HFFc6 (cell line): ENCODE data around the gene KRTAP6-3. TPM values are rescaled to one million over a fixed set of nuclear protein-coding genes. Genes with fewer than 3 reads are reported as not detected.

Experiments used
- DNase-seq: peaks from one replicate; pipeline ENCODE4 v3.0.0-alpha.2; 2018
- H3K27ac Mint-ChIP-seq: 2 replicates; pipeline ENCODE4 v1.8.0; 2020; ENCODE audit warnings: mild to moderate bottlenecking, mixed read lengths
- H3K27me3 Mint-ChIP-seq: 2 replicates; pipeline ENCODE4 v1.8.0; 2021; ENCODE audit warnings: mild to moderate bottlenecking, moderate library complexity, mixed read lengths; ENCODE audit not compliant: insufficient read depth
- H3K36me3 Mint-ChIP-seq: 2 replicates; pipeline ENCODE4 v1.8.0; 2021; ENCODE audit warnings: low read depth, mixed read lengths
- H3K4me1 Mint-ChIP-seq: 2 replicates; pipeline ENCODE4 v1.8.0; 2020; ENCODE audit warnings: low read depth, mixed read lengths
- H3K4me3 Mint-ChIP-seq: 2 replicates; pipeline ENCODE4 v1.8.0; 2020; ENCODE audit warnings: mild to moderate bottlenecking, moderate library complexity, mixed read lengths
- H3K9me3 Mint-ChIP-seq: 2 replicates; pipeline ENCODE4 v1.8.0; 2020; ENCODE audit warnings: mild to moderate bottlenecking, mixed read lengths
- long read RNA-seq: library from polyadenylated mRNA; unstranded; transcript quantifications from one replicate; pipeline ENCODE4 v2.0.0, GENCODE V29; 2019
- total RNA-seq, 6 experiments: library from RNA; stranded (reverse); fragmentation: NEBNext Ultra II Directional; extraction: Animal tissue kit (Norgen Biotek cat#: 25700); gene quantifications; 2 replicates in 1 of 6; 3 replicates in 5 of 6; pipeline ENCODE4 v1.2.3, GENCODE V29; 2021
- TF ChIP-seq, protein P1 (sequence below): fragments of 200-600 bp; sonication (generic); IDR thresholded peaks from 2 replicates; pipeline ENCODE4 v1.5.0; 2021; ENCODE audit warnings: antibody characterized with exemption, mild to moderate bottlenecking

Gene KRTAP6-3, protein sequence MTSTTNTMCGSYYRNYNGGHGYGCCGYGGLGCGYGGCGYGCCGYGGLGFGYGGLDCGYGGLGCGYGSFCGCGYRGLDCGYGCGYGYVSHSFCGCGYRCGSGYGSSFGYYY
- total RNA-seq, result not detected
- long read RNA-seq, result 0 reads

DNA sequence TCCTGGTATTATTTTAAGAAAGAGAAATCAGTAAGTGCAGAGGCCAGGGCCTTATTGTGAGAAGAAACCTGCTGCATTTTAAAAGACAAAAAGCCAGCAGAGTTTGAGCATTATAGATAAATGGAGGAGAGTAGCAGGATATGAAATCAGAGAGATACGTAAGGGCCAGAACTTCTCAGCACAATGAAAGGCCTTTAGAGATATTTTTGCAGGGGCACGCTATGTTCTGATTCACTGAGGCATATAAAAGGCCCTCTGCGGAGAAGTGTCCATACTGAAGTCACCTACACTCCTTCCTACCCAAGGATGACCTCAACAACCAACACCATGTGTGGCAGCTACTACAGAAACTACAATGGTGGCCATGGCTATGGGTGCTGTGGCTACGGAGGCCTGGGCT is at the start of gene KRTAP6-3:
Gene KRTAP6-3, plus strand, starts transcription at position 301 of the 400 bp plus-strand sequence. Its CDS starts 6 bp downstream, at position 307.
- no peak for DNase-seq
- no peaks in the 10 kb centered on the region; the same call in 1 of the 2 replicates for H3K36me3 Mint-ChIP-seq
- no peaks in the 10 kb centered on the region for H3K4me1 Mint-ChIP-seq
- H3K27me3 Mint-ChIP-seq, result no peaks in the 10 kb centered on the region; the same call in 1 of the 2 replicates
- H3K9me3 Mint-ChIP-seq, result peaks cover 43% of the 10 kb centered on the region
- TF ChIP-seq, protein P1, sequence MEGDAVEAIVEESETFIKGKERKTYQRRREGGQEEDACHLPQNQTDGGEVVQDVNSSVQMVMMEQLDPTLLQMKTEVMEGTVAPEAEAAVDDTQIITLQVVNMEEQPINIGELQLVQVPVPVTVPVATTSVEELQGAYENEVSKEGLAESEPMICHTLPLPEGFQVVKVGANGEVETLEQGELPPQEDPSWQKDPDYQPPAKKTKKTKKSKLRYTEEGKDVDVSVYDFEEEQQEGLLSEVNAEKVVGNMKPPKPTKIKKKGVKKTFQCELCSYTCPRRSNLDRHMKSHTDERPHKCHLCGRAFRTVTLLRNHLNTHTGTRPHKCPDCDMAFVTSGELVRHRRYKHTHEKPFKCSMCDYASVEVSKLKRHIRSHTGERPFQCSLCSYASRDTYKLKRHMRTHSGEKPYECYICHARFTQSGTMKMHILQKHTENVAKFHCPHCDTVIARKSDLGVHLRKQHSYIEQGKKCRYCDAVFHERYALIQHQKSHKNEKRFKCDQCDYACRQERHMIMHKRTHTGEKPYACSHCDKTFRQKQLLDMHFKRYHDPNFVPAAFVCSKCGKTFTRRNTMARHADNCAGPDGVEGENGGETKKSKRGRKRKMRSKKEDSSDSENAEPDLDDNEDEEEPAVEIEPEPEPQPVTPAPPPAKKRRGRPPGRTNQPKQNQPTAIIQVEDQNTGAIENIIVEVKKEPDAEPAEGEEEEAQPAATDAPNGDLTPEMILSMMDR, result no peak
- no peak within 1 kb of the TSS for H3K27ac Mint-ChIP-seq
- no peak within 1 kb of the TSS for H3K4me3 Mint-ChIP-seq

DNA sequence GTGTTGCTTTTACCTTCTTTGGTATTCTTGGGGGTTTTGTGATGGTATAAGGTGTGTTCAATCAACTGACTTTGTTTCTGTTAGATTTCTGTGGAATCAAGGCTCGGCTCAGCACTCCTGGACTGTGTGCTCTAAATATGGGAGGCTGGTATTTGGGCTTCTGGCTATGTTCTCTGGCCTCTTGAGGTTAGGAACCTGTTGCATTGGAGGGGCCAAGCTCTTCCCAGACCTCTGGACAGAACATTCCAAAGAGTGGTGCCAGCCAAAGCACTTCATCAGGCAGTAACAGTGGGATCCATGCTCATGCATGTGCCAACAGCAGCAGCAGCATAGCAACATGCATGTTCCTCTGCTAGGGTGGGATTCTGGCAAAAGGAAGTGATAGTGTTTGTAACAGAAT is 39.5 kb upstream of the KRTAP6-3 start:
- Mint-ChIP-seq H3K36me3 (peaks cover 6% of the 10 kb centered on the region; the same call in 1 of the 2 replicates), H3K27ac (no peak overlapping the region), H3K27me3 (no peaks in the 10 kb centered on the region), H3K4me1 (no peaks in the 10 kb centered on the region), H3K9me3 (peaks cover 60% of the 10 kb centered on the region), H3K4me3 (no peak overlapping the region)
- no peak for DNase-seq
- TF ChIP-seq, protein P1, result no peak

DNA sequence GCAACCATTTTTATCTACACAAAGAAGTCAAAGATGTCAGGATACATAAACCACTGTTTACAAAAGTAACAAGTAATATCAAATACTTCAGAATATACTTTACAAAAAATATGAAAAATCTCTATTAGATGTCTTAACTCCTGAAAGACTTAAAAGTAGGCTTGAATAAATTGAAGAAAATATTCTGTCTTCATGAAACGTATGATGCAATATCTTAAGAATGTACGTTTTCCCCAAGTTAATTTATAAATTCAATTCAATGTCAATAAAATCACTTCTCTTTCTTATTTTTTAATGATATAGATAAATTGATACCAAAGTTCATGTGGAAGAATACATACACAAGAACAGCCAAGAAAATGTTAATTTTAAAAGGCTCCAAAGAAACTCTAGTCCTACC is 37.1 kb upstream of the KRTAP6-3 start:
- Mint-ChIP-seq H3K4me3 (no peak overlapping the region), H3K27ac (no peak overlapping the region), H3K36me3 (peaks cover 6% of the 10 kb centered on the region; the same call in 1 of the 2 replicates), H3K9me3 (peaks cover 59% of the 10 kb centered on the region), H3K27me3 (no peaks in the 10 kb centered on the region), H3K4me1 (no peaks in the 10 kb centered on the region)
- TF ChIP-seq, protein P1, result no peak
- DNase-seq, result no peak

DNA sequence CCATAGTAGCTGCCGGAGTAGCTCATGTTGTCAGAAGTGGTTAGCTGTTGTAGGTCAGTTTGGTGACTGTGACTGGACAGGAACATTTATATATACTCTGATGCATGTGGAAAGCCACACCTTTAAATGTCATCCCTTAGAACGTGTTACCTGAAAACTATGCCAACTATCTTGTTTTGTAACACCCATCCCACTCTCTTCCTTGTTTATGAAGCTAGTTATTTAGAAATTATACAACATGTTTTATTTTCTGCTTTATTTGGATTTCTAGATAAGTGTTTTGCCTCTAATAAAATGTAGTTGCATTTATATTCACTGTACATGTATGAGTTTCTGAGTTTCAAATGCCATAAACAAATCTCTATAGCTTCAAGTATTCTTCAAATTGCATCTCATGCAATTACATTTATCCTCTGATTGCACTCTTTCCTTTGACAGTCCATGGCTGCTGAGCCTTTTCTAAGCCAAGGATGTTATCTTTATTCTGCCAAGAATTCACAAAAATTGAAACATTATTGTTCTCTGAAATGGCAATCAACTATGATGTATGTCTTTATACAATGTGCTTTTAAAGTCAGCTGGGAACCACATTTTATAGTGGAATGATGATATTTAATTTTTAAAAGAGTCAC is 30.9 kb upstream of the KRTAP6-3 start, which contains the start of gene KRTAP19-7:
Gene KRTAP19-7, minus strand, starts transcription at position 51 of the 632 bp plus-strand sequence. Its CDS starts 25 bp downstream, at position 26.
- Mint-ChIP-seq H3K4me1 (no peaks in the 10 kb centered on the region), H3K27ac (no peak within 1 kb of the TSS), H3K27me3 (no peaks in the 10 kb centered on the region), H3K36me3 (no peaks in the 10 kb centered on the region), H3K9me3 (peaks cover 56% of the 10 kb centered on the region), H3K4me3 (no peak within 1 kb of the TSS)
- DNase-seq, result no peak
- TF ChIP-seq, protein P1, result no peak

DNA sequence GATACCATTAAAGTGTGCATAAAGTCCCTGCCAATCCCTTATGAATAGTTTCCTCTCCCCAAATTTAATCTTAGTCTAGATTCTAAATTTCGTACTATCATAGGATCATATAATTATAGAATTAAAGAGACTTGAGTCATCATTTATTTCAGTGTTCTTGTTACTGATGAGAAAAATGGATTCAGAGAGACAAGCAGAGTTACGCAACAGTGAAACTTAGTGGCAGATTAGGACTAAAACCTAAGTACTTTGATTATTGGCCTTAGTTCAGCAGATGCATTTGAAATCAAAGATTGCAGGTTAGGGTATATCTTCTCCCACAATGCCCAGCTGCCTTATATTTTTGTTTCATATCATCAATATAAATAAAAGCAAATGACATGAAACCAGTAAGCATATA is 30.3 kb upstream of the KRTAP6-3 start:
- Mint-ChIP-seq H3K9me3 (peaks cover 52% of the 10 kb centered on the region), H3K27ac (no peak overlapping the region), H3K4me1 (no peaks in the 10 kb centered on the region), H3K4me3 (no peak overlapping the region), H3K36me3 (no peaks in the 10 kb centered on the region), H3K27me3 (no peaks in the 10 kb centered on the region)
- no peak for DNase-seq
- TF ChIP-seq, protein P1, result no peak
